ENCODE results near the gene SOCS1. TPM values are rescaled to one million over a fixed set of nuclear protein-coding genes. Genes with fewer than 3 reads are reported as not detected.

The SOCS1 gene, protein sequence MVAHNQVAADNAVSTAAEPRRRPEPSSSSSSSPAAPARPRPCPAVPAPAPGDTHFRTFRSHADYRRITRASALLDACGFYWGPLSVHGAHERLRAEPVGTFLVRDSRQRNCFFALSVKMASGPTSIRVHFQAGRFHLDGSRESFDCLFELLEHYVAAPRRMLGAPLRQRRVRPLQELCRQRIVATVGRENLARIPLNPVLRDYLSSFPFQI
- 32.6 and 32.7 TPM in 2 replicates for total RNA-seq

DNA sequence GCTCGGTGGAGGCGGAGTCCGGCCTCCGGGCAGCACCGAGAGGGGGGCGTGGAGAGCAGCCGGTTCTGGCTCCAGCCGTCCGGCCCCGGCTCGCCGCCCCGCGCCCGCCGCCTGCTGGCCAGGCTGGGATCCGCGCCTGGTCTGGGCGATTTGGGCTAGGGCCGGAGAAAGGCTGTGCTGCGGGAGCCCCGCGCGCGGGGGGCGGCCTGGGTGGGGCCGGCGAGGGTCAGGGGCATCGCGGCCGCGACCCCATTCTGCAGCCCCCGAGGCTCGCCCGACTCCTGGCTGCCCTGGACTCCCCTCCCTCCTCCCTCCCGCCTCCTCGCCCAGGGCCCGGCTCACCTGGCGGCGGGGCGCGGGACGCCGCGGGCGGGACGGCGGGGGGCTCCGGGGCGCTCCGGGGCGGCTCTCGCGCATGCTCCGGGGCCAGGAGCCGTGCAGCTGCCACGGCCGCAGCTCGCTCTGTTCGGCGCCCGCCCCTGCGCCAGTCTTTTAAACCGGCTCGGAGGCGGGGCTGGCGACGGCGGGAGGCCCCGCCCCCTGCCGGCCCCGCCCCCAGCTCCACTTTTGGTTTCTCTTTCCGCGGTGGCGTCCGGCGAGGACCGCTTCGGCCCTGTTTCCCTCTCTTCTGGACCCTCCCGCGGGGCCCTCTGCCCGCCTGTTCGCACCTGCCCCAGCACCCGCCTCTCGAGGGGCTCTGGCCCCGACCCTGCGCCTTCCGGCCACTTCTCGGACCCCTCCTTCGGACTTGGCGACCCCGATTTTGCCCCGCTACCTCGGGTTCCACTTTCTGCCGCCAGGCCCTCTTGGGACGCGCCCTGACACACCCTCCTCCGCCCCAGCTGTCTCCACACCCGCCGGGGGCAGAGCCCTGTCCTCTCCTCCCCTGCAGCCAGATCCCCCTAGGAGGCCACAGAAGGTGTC lies at the start of gene SOCS1:
TSS of gene SOCS1 (minus strand) at position 468 of the 924 bp plus-strand sequence. CDS start 726 bp downstream, outside the sequence.

DNA sequence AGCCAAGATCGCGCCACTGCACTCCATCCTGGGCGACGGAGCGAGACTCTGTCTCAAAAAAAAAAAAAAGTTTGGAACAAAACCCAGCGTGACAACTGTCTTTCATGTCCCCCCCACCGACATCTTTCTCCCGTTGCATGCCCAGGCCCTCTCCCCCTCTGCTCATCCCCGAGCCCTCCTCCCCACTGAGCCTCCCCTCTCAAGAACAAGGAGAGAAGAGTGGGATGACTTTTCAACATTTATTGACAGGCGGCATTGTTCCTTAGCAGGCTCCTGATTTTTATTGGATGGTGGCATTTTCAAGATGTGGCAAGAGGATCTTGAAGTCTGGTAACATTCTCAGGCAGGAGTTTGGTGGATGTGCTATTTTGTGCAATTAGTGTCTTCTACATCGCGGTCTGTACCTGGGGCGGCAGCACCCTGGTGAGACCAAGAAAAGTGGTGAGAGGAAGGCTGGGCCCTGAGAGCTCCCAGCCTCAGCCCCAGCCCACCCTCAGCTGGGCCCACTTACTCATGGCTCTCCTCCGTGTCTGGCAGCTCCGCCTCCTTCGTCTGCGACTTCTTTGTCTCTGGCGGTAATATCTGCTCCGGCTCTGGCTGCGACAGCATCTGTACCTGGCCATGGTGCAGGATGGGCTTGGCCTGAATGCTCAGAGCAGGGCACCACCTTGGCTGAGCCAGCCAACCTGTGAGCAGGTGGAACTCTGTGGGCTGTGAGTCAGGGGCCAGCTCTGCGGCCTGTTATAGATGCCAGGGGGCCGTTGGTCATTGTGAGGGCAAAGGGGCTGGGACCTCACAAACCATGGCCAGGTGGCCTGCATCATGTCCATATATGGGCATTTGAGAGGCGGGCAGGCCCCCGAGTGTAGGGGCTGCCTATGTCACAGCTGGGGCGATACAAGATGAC lies 24.9 kb upstream of the SOCS1 start, which contains the start of gene PRM1:
TSS of gene PRM1 (minus strand) at position 715 of the 907 bp plus-strand sequence. CDS start at position 623, 92 bp downstream.

DNA sequence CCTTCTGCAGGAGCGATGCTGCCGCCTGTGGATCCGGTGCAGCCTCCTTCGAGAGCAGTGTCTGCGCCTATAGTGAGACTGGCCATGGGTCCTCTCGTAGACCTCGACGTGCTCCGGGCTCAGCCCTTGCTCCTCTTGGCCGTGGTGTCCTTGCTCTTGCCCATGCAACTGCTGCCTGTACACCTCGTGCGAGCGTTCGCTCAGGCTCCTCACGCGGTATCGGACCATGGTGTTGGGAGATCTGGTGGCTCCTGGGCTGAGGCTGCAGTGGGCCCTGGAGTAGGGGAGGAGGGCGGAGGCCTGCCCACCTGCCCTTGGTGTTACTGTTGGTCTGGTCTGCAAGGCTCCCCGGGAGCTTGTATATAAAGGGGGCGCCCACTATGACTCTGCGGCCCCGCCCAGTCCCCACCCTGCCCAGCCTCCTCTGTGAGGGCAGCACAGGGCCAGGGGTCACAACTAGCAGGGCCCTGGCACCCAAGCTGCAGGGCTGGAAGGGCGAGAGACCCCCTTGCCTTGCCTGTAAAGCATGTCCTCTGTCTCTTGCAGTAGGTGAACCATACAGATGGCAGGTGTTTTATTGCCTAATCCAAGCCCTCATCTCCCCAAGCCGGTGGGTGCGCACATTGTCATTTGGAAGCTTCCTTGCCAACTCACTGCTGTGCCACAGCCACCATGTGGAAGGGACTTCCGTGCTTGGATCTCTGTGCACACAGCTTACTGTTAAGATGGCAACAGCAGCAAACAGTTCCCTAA lies 20.3 kb upstream of the SOCS1 start, which contains the start of gene PRM2:
TSS of gene PRM2 (minus strand) at position 338 of the 753 bp plus-strand sequence. CDS start at position 228, 110 bp downstream.

DNA sequence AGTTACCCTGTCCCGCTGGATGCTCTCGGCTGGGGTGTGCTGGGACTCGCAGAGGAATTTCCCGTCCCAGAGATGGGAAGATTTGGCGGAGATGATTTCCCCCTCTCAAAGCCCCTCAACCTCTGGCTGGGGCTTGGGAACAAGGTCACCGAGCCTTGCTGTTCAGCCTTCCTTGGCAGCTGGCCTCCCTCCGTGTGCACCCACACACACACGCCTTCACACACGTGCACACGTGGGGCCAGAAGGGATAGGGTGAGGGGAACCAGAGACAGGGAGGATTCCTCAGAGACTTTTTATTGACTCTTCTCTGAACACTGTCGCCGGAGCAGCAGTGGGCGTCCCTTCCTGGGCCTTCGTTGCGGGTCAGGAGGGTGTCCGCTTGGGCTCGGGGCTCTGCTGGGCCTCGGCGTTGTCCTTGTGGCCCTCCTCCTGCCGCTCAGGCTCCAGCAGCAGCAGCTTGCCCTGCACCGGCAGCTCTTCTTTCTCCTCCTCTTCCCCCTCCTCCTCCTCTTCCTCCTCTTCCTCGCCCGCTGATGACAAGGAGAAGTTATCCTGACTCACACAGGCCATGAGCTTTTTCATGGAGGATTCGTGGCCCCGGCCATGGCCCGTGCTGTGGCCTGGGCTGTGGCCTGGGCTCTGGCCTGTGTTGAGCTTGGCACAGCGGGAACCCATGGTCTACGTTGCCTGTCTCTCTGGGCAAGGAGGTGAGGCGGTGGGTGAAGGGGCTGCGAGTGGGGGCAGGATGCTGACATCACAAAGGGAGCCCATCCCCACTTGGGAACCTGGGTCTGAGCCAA lies 17.1 kb upstream of the SOCS1 start, which contains the start of gene PRM3:
TSS of gene PRM3 (minus strand) at position 709 of the 800 bp plus-strand sequence. CDS start at position 675, 34 bp downstream.

DNA sequence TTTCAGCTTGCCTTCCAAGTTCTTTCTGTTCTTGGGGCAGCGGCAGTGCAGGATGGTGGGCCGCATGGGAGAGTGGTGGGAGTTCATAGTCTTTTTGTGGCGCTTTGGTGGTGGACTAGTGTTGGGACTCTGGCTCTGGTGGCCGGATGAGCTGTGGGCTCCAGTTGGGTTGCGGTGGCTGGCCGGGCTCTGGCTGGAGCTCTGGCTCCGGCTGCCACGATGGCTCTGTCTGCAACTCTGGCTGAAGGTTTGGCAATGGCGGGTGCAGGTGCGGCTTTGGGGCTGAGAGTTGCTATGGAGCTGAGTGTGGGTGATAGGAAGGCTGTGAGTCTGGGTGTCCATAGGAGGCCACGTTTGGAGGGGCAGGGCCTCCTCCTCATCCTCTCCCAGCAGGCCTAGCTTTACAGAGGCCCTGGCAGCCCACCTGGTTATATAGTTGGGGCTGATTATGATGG lies 12.9 kb upstream of the SOCS1 start, which contains the start of gene TNP2:
TSS of gene TNP2 (minus strand) at position 405 of the 455 bp plus-strand sequence. CDS start at position 342, 63 bp downstream.

Other genes starting within 250 kb of the SOCS1 start
- not detected in 2 replicates for gene TNP2, start 13.1 kb upstream of the SOCS1 start, total RNA-seq
- gene PRM3, start 17.4 kb upstream of the SOCS1 start, total RNA-seq, result not detected in 2 replicates
- not detected in 2 replicates for gene PRM2, start 20.3 kb upstream of the SOCS1 start, total RNA-seq
- not detected in 2 replicates for gene PRM1, start 25.1 kb upstream of the SOCS1 start, total RNA-seq
- gene RMI2, start 89.3 kb upstream of the SOCS1 start, total RNA-seq, result 4.3 and 10.5 TPM in 2 replicates